ENCODE data around the gene BTBD9. TPM values are rescaled to one million over a fixed set of nuclear protein-coding genes. Genes with fewer than 3 reads are reported as not detected.

BTBD9 gene
- total RNA-seq, 4 donors from 2014 or later = 10.6 to 16.6 (median 15.1) TPM

DNA sequence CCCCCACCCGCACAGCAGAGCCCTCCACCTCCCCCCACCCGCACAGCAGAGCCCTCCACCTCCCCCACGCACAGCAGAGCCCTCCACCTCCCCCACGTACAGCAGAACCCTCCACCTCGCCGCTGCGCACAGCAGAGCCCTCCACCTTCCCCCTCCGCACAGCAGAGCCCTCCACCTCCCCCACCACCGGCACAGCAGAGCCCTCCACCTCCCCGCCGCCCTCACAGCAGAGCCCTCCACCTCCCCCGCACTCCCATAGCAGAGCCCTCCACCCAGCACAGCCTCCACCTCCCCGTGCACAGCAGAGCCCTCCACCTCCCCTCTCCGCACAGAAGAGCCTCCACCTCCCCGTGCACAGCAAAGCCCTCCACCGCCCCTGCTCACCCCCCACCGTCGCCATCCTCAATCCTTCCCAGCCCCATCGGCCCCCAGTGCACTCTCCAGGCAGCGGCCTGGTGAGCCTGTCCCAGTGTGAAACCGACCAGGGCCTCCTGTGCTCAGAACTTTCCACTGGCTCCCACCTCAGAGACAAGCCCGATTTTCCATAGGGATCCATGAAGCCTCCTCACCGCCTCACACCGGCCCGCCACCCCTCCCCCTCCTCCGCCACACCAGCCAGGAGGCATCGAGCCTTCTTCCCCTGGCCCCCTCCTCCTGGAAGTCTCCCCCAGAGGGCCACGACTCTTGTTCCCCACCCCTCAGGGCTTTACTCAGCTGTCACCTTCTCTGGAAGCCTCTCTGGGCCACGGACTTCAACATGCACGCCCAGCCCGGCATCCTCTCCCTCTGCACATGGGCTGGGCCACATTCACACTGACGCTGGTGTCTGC lies 473.1 kb downstream of the BTBD9 start:
- 78 to 82% methylated on average over 26 to 28 of the region's 32 CpGs for WGBS, 2 donors
- intact Hi-C loops (cut with DNase I; ENCODE audit: low total_unique reads) = no loop called here
- no peak for TF ChIP-seq POLR2A (IDR thresholded peaks at IDR 0.05)
- TF ChIP-seq, protein P1, sequence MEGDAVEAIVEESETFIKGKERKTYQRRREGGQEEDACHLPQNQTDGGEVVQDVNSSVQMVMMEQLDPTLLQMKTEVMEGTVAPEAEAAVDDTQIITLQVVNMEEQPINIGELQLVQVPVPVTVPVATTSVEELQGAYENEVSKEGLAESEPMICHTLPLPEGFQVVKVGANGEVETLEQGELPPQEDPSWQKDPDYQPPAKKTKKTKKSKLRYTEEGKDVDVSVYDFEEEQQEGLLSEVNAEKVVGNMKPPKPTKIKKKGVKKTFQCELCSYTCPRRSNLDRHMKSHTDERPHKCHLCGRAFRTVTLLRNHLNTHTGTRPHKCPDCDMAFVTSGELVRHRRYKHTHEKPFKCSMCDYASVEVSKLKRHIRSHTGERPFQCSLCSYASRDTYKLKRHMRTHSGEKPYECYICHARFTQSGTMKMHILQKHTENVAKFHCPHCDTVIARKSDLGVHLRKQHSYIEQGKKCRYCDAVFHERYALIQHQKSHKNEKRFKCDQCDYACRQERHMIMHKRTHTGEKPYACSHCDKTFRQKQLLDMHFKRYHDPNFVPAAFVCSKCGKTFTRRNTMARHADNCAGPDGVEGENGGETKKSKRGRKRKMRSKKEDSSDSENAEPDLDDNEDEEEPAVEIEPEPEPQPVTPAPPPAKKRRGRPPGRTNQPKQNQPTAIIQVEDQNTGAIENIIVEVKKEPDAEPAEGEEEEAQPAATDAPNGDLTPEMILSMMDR (IDR thresholded peaks at IDR 0.05) = no peak
- DNase-seq (ENCODE audit: low spot score in 2 of 2) = no peak
- H3K4me3 ChIP-seq (ENCODE audit: low read depth, poor library complexity, severe bottlenecking) = no peak overlapping the region

DNA sequence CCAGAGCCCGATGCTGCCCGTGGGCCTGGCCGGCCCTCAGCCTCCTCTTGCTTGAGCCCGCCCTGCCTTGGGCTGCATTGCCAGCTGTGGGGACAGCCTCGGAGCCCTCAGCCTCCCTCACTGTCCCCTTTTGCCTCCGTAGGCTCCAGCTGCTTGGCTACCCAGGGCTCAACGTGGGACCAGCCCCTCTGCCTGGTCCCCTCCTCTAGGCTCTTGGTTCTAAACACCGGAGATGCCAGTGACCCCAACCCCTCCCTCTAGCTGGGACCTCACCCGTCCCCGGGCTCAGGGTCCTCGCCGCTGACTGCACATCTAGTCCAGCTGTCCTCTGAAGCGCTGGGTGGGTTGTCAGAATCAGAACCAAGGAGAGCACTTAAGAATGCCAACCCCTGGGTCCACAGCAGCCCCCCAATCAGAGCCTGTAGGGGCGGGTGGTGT lies 475.0 kb downstream of the BTBD9 start:
- H3K4me3 ChIP-seq (ENCODE audit: low read depth, poor library complexity, severe bottlenecking) = no peak overlapping the region
- intact Hi-C loops (cut with DNase I; ENCODE audit: low total_unique reads) = no loop called here
- 87 to 89% methylated on average over 14 of the region's 14 CpGs for WGBS, 2 donors
- no peak for DNase-seq (ENCODE audit: low spot score in 2 of 2)
- no peak for TF ChIP-seq POLR2A (IDR thresholded peaks at IDR 0.05)
- TF ChIP-seq, protein P1 (IDR thresholded peaks at IDR 0.05) = no peak

DNA sequence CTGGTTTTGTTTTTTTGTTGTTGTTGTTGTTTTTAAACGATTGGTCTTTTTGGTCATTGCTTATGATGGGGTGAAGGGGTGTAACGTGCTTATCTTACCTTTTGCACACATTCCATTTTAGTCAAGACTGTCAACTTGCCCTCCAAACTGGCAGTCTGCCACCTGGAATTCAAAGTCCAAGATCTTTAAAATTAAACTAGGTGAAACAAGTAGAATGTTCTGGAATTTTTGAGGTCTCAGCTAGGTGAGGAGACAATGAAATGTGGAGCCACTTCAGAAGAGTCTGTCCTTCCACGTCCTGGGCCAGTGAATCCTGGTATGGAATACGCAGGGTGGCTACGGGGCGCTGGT lies 475.6 kb downstream of the BTBD9 start:
- WGBS, 2 donors = 90 to 94% methylated on average over 6 of the region's 6 CpGs

DNA sequence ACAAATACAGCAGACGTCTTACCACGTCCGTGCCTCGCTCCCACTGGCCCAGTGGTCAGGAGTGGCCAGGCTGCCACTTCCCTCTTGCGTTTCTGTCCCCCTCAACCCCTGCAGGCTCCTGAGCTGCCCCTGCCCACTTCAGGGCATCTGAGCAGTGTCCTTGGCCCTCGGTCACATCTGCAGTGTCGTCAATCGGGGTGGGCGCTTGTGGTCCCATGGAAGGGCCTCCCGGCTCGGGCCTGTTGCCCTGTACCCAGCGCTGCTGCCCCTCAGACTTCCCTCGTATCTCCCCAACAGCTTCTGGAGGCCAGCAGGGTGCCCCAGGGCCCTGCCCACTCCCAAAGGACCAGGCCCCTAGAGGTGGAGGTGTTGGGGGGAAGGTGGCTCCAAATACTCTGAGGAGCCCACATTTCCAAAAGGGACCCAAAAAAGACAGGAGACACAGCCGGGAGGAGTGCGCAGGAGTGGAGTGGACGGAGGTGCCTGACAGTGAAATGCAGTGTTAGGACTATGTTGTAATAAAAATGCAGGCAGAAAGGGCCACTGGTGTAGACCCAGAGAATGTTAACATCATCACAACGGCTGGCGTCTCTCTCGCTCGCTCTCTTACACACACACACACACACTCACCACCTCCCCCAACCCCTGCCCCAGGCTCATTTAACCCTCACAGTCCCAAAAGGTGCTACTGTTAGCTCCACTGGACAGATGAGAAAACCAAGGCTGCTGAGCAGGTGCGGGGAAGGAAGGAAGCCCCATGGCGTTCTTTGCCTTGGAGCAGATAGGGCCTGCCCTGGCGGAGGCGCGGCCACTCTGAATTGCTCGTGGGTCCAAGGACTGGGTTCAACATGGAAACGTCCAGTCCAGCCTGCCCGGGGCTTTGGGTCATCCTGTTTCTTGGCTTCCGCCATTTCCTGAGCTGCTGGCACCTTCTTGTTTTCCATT lies 476.3 kb downstream of the BTBD9 start:
- TF ChIP-seq, protein P1 (IDR thresholded peaks at IDR 0.05) = no peak
- H3K4me3 ChIP-seq (ENCODE audit: low read depth, poor library complexity, severe bottlenecking) = no peak overlapping the region
- DNase-seq (ENCODE audit: low spot score in 2 of 2) = no peak
- WGBS, 2 donors = 86% methylated on average over 24 to 29 of the region's 29 CpGs
- intact Hi-C loops (cut with DNase I; ENCODE audit: low total_unique reads) = no loop called here

More for the DNA sequence above, 475.6 kb downstream of the BTBD9 start:
- intact Hi-C loops (cut with DNase I; ENCODE audit: low total_unique reads) = no loop called here
- DNase-seq (ENCODE audit: low spot score in 2 of 2) = no peak
- no peak overlapping the region for H3K4me3 ChIP-seq (ENCODE audit: low read depth, poor library complexity, severe bottlenecking)
- TF ChIP-seq POLR2A (IDR thresholded peaks at IDR 0.05) = no peak
- TF ChIP-seq, protein P1 (IDR thresholded peaks at IDR 0.05) = no peak

DNA sequence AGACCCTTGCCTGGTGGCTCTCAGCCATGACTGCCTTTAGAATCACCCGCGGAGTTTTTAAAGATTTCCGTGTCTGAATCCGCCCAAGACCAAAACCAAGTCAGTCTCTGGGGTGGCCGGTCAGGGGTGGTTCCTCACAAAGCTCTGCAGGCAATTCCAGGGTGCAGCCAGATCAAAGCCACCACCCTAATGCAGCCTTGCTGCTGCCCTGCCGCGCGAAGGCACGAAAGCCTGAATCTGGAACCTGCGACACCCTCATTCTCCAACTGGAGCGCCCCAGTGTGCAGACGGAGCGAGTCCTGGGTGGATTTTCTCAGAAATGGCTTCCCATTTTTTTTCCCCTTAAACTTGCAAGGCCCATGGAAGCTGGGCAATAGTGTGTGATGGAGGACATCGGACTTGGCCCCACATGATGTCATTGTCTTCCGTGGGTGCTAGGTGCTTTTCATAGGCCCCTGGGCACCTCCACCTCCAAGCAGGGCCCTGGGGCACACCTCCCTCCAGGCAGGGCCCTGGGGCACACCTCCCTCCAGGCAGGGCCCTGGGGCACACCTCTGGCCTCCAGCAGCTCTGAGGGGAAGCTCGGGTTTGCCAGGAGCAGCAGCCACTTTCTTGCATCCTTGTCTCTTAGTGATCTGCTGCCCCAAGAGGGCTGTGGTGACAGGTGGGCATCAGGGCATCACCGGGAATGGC lies 477.1 kb downstream of the BTBD9 start:
- no peak for DNase-seq (ENCODE audit: low spot score in 2 of 2)
- no peak overlapping the region for H3K4me3 ChIP-seq (ENCODE audit: low read depth, poor library complexity, severe bottlenecking)
- intact Hi-C loops (cut with DNase I; ENCODE audit: low total_unique reads) = no loop called here
- TF ChIP-seq, protein P1 (IDR thresholded peaks at IDR 0.05) = no peak
- TF ChIP-seq POLR2A (IDR thresholded peaks at IDR 0.05) = no peak
- WGBS, 2 donors = 91 to 95% methylated on average over 16 to 17 of the region's 17 CpGs

Measured in lower leg skin (tissue), 4 donors.